Measurements from ENCODE around the gene SV2B. TPM values are rescaled to one million over a fixed set of nuclear protein-coding genes. Genes with fewer than 3 reads are reported as not detected.

SV2B gene
- total RNA-seq, 1 donor from 2014 or later: not detected

DNA sequence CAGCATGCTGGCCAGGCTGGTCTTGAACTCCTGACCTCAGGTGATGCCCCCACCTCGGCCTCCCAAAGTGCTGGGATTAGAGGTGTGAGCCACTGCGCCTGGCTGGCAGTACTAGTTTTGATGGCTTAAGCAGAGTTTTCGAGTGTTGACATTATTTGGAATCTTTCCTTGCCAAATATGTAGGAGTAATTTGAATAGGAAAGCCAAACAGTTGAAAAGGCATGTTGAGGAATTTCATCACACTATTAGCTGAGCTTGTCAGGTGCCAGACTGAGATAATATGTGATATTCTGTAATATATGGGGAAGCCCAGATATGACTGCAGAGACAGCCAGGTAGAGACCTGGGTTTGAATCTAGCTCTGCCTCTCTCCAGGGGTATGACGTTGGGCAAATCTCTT is 109.3 kb downstream of the SV2B start:
- Mint-ChIP-seq H3K4me1 (ENCODE audit: low read depth, unreplicated experiment) (no peaks in the 10 kb centered on the region), H3K36me3 (ENCODE audit: low read depth, unreplicated experiment) (no peaks in the 10 kb centered on the region), H3K27me3 (ENCODE audit: low read depth, unreplicated experiment) (peaks cover 28% of the 10 kb centered on the region), H3K9me3 (ENCODE audit: unreplicated experiment) (peaks cover 3% of the 10 kb centered on the region), H3K27ac (ENCODE audit: unreplicated experiment) (no peak overlapping the region), H3K4me3 (ENCODE audit: unreplicated experiment) (no peak overlapping the region)
- Histone ChIP-seq H3K79me2 (ENCODE audit: insufficient read depth, low read length) (no peaks in the 10 kb centered on the region), H3K4me3 (ENCODE audit: insufficient read depth, low read depth, low read length) (no peak overlapping the region), H3K9me3 (ENCODE audit: insufficient read depth, low read depth, low read length) (no peaks in the 10 kb centered on the region), H3K27ac (ENCODE audit: low read depth, low read length) (no peak overlapping the region), H2AFZ (ENCODE audit: low read depth, low read length) (no peak overlapping the region), H4K20me1 (ENCODE audit: insufficient read depth, low read length) (no peaks in the 10 kb centered on the region), H3K4me2 (ENCODE audit: low read length) (no peak overlapping the region), H3K36me3 (ENCODE audit: insufficient read depth, low read length) (no peaks in the 10 kb centered on the region), H3K4me1 (ENCODE audit: insufficient read depth, low read length) (no peaks in the 10 kb centered on the region), H3K9ac (ENCODE audit: low read length) (no peak overlapping the region), H3K27me3 (ENCODE audit: insufficient read depth, low read length) (peaks cover 5% of the 10 kb centered on the region)
- TF ChIP-seq, protein P1, sequence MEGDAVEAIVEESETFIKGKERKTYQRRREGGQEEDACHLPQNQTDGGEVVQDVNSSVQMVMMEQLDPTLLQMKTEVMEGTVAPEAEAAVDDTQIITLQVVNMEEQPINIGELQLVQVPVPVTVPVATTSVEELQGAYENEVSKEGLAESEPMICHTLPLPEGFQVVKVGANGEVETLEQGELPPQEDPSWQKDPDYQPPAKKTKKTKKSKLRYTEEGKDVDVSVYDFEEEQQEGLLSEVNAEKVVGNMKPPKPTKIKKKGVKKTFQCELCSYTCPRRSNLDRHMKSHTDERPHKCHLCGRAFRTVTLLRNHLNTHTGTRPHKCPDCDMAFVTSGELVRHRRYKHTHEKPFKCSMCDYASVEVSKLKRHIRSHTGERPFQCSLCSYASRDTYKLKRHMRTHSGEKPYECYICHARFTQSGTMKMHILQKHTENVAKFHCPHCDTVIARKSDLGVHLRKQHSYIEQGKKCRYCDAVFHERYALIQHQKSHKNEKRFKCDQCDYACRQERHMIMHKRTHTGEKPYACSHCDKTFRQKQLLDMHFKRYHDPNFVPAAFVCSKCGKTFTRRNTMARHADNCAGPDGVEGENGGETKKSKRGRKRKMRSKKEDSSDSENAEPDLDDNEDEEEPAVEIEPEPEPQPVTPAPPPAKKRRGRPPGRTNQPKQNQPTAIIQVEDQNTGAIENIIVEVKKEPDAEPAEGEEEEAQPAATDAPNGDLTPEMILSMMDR (IDR thresholded peaks at IDR 0.05; ENCODE audit: insufficient read depth, low read depth, low read length): no peak
- TF ChIP-seq EZH2 (IDR thresholded peaks at IDR 0.05; ENCODE audit: insufficient read depth, low read length): no peak
- FAIRE-seq (no peak), DNase-seq (ENCODE audit: low read depth) (no peak)

DNA sequence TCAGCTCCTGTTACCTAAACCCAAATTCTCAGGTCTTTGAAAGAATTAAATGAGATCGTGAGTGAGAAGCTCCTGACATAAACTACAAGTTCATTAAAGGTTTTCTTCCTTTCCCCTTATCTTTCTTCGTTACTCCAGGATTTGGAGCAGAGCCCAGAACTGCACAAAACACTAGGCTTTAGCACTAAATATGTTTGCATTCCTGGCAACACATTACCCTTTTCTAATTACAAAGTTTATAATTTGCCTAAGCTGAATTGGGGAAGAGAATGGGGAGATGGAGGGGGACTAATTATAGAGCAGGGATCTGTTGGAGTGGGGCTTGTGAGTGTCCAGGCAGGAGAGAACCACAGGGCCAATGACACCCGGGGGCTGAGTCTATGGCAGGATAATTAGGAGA is 109.7 kb downstream of the SV2B start:
- H3K9me3 Mint-ChIP-seq (ENCODE audit: unreplicated experiment): peaks cover 3% of the 10 kb centered on the region

More for the DNA sequence above, 109.7 kb downstream of the SV2B start:
- H3K9ac ChIP-seq (ENCODE audit: low read length): no peak overlapping the region
- DNase-seq (ENCODE audit: low read depth) (no peak), FAIRE-seq (no peak)
- H3K4me2 ChIP-seq (ENCODE audit: low read length): no peak overlapping the region
- no peak overlapping the region for H3K4me3 Mint-ChIP-seq (ENCODE audit: unreplicated experiment)
- peaks cover 5% of the 10 kb centered on the region for H3K27me3 ChIP-seq (ENCODE audit: insufficient read depth, low read length)
- no peaks in the 10 kb centered on the region for H3K4me1 ChIP-seq (ENCODE audit: insufficient read depth, low read length)
- H3K4me1 Mint-ChIP-seq (ENCODE audit: low read depth, unreplicated experiment): no peaks in the 10 kb centered on the region
- no peaks in the 10 kb centered on the region for H3K9me3 ChIP-seq (ENCODE audit: insufficient read depth, low read depth, low read length)
- no peaks in the 10 kb centered on the region for H3K79me2 ChIP-seq (ENCODE audit: insufficient read depth, low read length)
- H3K36me3 ChIP-seq (ENCODE audit: insufficient read depth, low read length): no peaks in the 10 kb centered on the region
- H3K36me3 Mint-ChIP-seq (ENCODE audit: low read depth, unreplicated experiment): no peaks in the 10 kb centered on the region
- TF ChIP-seq EZH2 (IDR thresholded peaks at IDR 0.05; ENCODE audit: insufficient read depth, low read length): no peak
- TF ChIP-seq, protein P1 (IDR thresholded peaks at IDR 0.05; ENCODE audit: insufficient read depth, low read depth, low read length): no peak
- no peak overlapping the region for H2AFZ ChIP-seq (ENCODE audit: low read depth, low read length)
- H3K27ac ChIP-seq (ENCODE audit: low read depth, low read length): no peak overlapping the region
- H3K4me3 ChIP-seq (ENCODE audit: insufficient read depth, low read depth, low read length): no peak overlapping the region
- no peaks in the 10 kb centered on the region for H4K20me1 ChIP-seq (ENCODE audit: insufficient read depth, low read length)
- H3K27ac Mint-ChIP-seq (ENCODE audit: unreplicated experiment): no peak overlapping the region
- peaks cover 28% of the 10 kb centered on the region for H3K27me3 Mint-ChIP-seq (ENCODE audit: low read depth, unreplicated experiment)

Data from astrocyte (in vitro differentiated cells and primary cell).